NCI-H82 treated with DMSO at 0.1 percent for 48 hours (cell line): Measurements from ENCODE around the gene SRSF2.
"Not testable (repeated sequence)": the region's sequence is repeated elsewhere in the genome, so short reads cannot be mapped to it uniquely, and the experiment has no call there.

ENCODE experiments used
- DNase-seq: peaks from one replicate; lab custom pipeline; 2025; ENCODE audit not compliant: unreplicated experiment; lab: John Stamatoyannopoulos, UW

SRSF2 gene

GRCh38 chr17:76702076-76702475 is 35.1 kb downstream of the SRSF2 start:
- no peak for DNase-seq

GRCh38 chr17:76701471-76701967 is 35.6 kb downstream of the SRSF2 start:
- DNase-seq = no peak

- no peak for DNase-seq
Observed at GRCh38 chr17:76700617-76701470, 36.3 kb downstream of the SRSF2 start.

- no peak for DNase-seq
Observed at GRCh38 chr17:76700270-76700616, 36.9 kb downstream of the SRSF2 start.

- DNase-seq = not testable (repeated sequence)
Observed at GRCh38 chr17:76698466-76698977, 38.6 kb downstream of the SRSF2 start.

- no peak for DNase-seq
Observed at GRCh38 chr17:76697702-76698465, 39.2 kb downstream of the SRSF2 start.

- no peak for DNase-seq
Observed at GRCh38 chr17:76696763-76697701, 40.1 kb downstream of the SRSF2 start.

GRCh38 chr17:76695059-76695831 is 41.9 kb downstream of the SRSF2 start:
- DNase-seq = no peak

- no peak for DNase-seq
Observed at GRCh38 chr17:76691379-76692191, 45.5 kb downstream of the SRSF2 start.

- DNase-seq = no peak
Observed at GRCh38 chr17:76690596-76691280, 46.4 kb downstream of the SRSF2 start.

GRCh38 chr17:76689859-76690258 is 47.3 kb downstream of the SRSF2 start:
- no peak for DNase-seq

- DNase-seq = no peak
Observed at GRCh38 chr17:76688165-76688622, 48.9 kb downstream of the SRSF2 start.

- DNase-seq = no peak
Observed at GRCh38 chr17:76687298-76688164, 49.6 kb downstream of the SRSF2 start.

- no peak for DNase-seq
Observed at GRCh38 chr17:76686538-76687297, 50.4 kb downstream of the SRSF2 start.

GRCh38 chr17:76685846-76686245 is 51.3 kb downstream of the SRSF2 start:
- no peak for DNase-seq

GRCh38 chr17:76685366-76685765 is 51.8 kb downstream of the SRSF2 start:
- DNase-seq = no peak

- no peak for DNase-seq
Observed at GRCh38 chr17:76684756-76685155, 52.4 kb downstream of the SRSF2 start.
